OCI-LY1 (cell line): Measurements from ENCODE around the gene DEPDC7.

Experiments used
- H2AFZ ChIP-seq: fragments of 200-600 bp; sonication (generic), shearing (Covaris generic); 2 replicates; pipeline ENCODE4 v1.6.0; 2014; ENCODE audit warnings: antibody characterized with exemption, mild to moderate bottlenecking, low read length
- H3F3A ChIP-seq: fragments of 200-600 bp; sonication (generic), shearing (Covaris generic); 2 replicates; pipeline ENCODE4 v1.6.0; 2014; ENCODE audit warnings: mild to moderate bottlenecking, antibody characterized with exemption, low read length, moderate library complexity; ENCODE audit not compliant: insufficient read depth
- H3K27ac ChIP-seq: fragments of 200-600 bp; sonication (generic); 2 replicates; pipeline ENCODE4 v1.5.1; 2014; ENCODE audit warnings: low read length, mixed run types, mild to moderate bottlenecking, low read depth; ENCODE audit not compliant: poor library complexity, severe bottlenecking
- H3K27me3 ChIP-seq: fragments of 200-600 bp; sonication (generic); 2 replicates; pipeline ENCODE4 v1.6.0; 2014; ENCODE audit warnings: antibody characterized with exemption, mild to moderate bottlenecking, low read length, moderate library complexity; ENCODE audit not compliant: insufficient read depth
- H3K36me3 ChIP-seq: fragments of 200-600 bp; sonication (generic); 2 replicates; pipeline ENCODE4 v1.6.1; 2014; ENCODE audit warnings: mild to moderate bottlenecking, antibody characterized with exemption, low read length, moderate library complexity, mixed read lengths; ENCODE audit not compliant: insufficient read depth
- H3K4me1 ChIP-seq: fragments of 200-600 bp; sonication (generic); 2 replicates; pipeline ENCODE4 v1.5.1; 2014; ENCODE audit warnings: mild to moderate bottlenecking, low read length, moderate library complexity; ENCODE audit not compliant: insufficient read depth, severe bottlenecking
- H3K4me2 ChIP-seq: fragments of 200-600 bp; sonication (generic), shearing (Covaris generic); 2 replicates; pipeline ENCODE4 v1.6.1; 2014; ENCODE audit warnings: low read length
- H3K4me3 ChIP-seq: fragments of 200-600 bp; sonication (generic); 2 replicates; pipeline ENCODE4 v1.5.1; 2014; ENCODE audit warnings: low read length, low read depth, mild to moderate bottlenecking, mixed read lengths; ENCODE audit not compliant: poor library complexity, severe bottlenecking
- H3K79me2 ChIP-seq: fragments of 200-600 bp; shearing (Covaris generic); 2 replicates; pipeline ENCODE4 v1.6.1; 2016; ENCODE audit warnings: mixed run types, low read length, mixed read lengths; ENCODE audit not compliant: insufficient read depth
- H3K9ac ChIP-seq: fragments of 200-600 bp; sonication (generic), shearing (Covaris generic); 2 replicates; pipeline ENCODE4 v1.6.1; 2014; ENCODE audit warnings: mild to moderate bottlenecking, low read length, mixed read lengths
- H3K9me2 ChIP-seq: fragments of 200-600 bp; sonication (generic), shearing (Covaris generic); 2 replicates; pipeline ENCODE4 v1.6.1; 2014; ENCODE audit warnings: low read depth, mild to moderate bottlenecking, low read length, mixed read lengths
- H3K9me3 ChIP-seq: fragments of 200-600 bp; shearing (Covaris generic); 2 replicates; pipeline ENCODE4 v1.6.1; 2014; ENCODE audit warnings: low read length, mixed read lengths
- H4K20me1 ChIP-seq: fragments of 200-600 bp; sonication (generic), shearing (Covaris generic); 2 replicates; pipeline ENCODE4 v1.6.0; 2016; ENCODE audit warnings: mild to moderate bottlenecking, low read length; ENCODE audit not compliant: insufficient read depth
- EZH2 ChIP-seq: fragments of 200-600 bp; sonication (generic), shearing (Covaris generic); IDR thresholded peaks from 2 replicates; pipeline ENCODE4 v1.8.0; 2017; ENCODE audit warnings: borderline replicate concordance, mixed run types, mild to moderate bottlenecking, antibody characterized with exemption, low read length, moderate library complexity, mixed read lengths
- TF ChIP-seq, protein P1 (sequence below): fragments of 200-600 bp; sonication (generic), shearing (Covaris generic); IDR thresholded peaks from 2 replicates; pipeline ENCODE4 v1.5.1; 2017; ENCODE audit warnings: mild to moderate bottlenecking, antibody characterized with exemption, low read length, moderate library complexity, mixed read lengths

DEPDC7 gene

DNA sequence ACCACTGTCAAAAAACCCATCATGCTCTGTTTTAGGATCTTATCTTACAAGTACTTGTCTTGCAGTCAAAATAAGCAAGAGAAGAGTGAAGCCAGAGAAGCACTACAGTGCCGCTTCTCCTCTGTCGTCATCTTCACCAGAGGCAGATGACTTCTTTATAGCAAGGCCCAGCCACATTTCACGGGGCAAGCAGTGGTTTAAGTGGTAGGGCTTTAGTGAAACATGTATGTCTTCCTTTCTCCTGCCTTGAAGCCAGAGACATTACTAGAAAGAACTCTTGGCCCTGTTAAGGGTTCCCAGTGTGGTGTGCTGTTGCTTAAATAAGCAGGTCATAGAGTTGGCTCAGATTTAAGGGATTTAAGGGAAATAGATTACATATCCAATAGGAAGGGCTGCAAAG is 42.9 kb upstream of the DEPDC7 start:
- Histone ChIP-seq H3K36me3 (peaks cover 68% of the 10 kb centered on the region), H3F3A (no peaks in the 10 kb centered on the region), H3K9me3 (no peaks in the 10 kb centered on the region), H4K20me1 (no peaks in the 10 kb centered on the region), H3K4me3 (no peak overlapping the region), H2AFZ (no peak overlapping the region), H3K27ac (no peak overlapping the region), H3K4me1 (no peaks in the 10 kb centered on the region), H3K27me3 (no peaks in the 10 kb centered on the region), H3K9ac (no peak overlapping the region), H3K79me2 (no peaks in the 10 kb centered on the region), H3K9me2 (no peaks in the 10 kb centered on the region), H3K4me2 (no peak overlapping the region)
- TF ChIP-seq, protein P1, sequence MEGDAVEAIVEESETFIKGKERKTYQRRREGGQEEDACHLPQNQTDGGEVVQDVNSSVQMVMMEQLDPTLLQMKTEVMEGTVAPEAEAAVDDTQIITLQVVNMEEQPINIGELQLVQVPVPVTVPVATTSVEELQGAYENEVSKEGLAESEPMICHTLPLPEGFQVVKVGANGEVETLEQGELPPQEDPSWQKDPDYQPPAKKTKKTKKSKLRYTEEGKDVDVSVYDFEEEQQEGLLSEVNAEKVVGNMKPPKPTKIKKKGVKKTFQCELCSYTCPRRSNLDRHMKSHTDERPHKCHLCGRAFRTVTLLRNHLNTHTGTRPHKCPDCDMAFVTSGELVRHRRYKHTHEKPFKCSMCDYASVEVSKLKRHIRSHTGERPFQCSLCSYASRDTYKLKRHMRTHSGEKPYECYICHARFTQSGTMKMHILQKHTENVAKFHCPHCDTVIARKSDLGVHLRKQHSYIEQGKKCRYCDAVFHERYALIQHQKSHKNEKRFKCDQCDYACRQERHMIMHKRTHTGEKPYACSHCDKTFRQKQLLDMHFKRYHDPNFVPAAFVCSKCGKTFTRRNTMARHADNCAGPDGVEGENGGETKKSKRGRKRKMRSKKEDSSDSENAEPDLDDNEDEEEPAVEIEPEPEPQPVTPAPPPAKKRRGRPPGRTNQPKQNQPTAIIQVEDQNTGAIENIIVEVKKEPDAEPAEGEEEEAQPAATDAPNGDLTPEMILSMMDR = no peak
- TF ChIP-seq EZH2 = no peak

DNA sequence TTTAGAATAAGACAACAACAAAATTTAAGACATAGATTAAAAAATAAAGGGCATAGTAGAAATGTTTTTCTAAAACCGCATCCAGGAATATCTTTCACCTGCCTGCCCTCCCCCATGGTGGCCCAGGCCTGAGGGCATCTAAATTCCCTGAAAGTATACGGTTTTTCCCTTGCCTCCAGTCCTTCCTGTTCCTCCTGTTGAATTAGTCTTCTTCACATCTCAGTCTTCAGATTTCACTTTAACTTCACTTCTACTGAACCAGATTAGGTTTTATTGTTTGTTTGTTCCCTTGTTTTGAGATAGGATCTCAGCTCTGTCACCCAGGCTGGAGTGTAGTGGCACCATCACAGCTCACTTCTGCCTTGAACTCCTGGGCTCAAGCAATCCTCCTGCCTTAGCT is 33.1 kb upstream of the DEPDC7 start:
- no peak overlapping the region for H3K4me2 ChIP-seq
- H3K9me3 ChIP-seq = no peaks in the 10 kb centered on the region
- H3K27ac ChIP-seq = no peak overlapping the region
- no peak overlapping the region for H3K4me3 ChIP-seq
- TF ChIP-seq, protein P1 = no peak
- TF ChIP-seq EZH2 = no peak
- H3K9me2 ChIP-seq = no peaks in the 10 kb centered on the region
- no peaks in the 10 kb centered on the region for H4K20me1 ChIP-seq
- H3K9ac ChIP-seq = no peak overlapping the region
- peaks cover 12% of the 10 kb centered on the region; the same call in 1 of the 2 replicates for H3K36me3 ChIP-seq
- no peak overlapping the region for H2AFZ ChIP-seq
- no peaks in the 10 kb centered on the region for H3K4me1 ChIP-seq
- H3K79me2 ChIP-seq = no peaks in the 10 kb centered on the region
- no peaks in the 10 kb centered on the region for H3F3A ChIP-seq
- no peaks in the 10 kb centered on the region for H3K27me3 ChIP-seq

DNA sequence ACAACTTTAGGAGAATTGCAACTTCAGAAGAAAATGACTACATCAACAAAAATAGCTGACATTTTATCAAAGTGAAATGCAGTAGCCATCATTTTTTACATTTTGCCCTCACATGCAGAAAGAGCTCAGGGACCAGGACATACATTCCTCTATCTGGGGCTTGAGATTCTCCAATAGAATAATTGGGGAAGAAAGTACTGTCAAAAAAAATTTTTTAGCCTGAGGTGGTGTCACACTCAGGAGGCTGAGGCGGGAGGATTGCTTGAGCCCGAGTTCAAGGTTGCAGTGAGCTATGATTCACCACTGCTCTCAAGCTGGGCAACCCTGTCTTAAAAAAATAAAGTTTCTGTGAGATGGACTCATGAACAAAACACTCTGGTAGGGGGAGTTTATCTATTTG is 32.2 kb upstream of the DEPDC7 start:
- H3K27ac ChIP-seq = no peak overlapping the region
- H3K9me2 ChIP-seq = no peaks in the 10 kb centered on the region
- H3K27me3 ChIP-seq = no peaks in the 10 kb centered on the region
- no peaks in the 10 kb centered on the region for H3K9me3 ChIP-seq
- H2AFZ ChIP-seq = no peak overlapping the region
- no peaks in the 10 kb centered on the region for H3K4me1 ChIP-seq
- H4K20me1 ChIP-seq = no peaks in the 10 kb centered on the region
- peaks cover 5% of the 10 kb centered on the region; the same call in 1 of the 2 replicates for H3K36me3 ChIP-seq
- H3K4me3 ChIP-seq = no peak overlapping the region
- H3F3A ChIP-seq = no peaks in the 10 kb centered on the region
- H3K4me2 ChIP-seq = no peak overlapping the region
- no peak for TF ChIP-seq EZH2
- TF ChIP-seq, protein P1 = no peak
- no peaks in the 10 kb centered on the region for H3K79me2 ChIP-seq
- no peak overlapping the region for H3K9ac ChIP-seq
